SH-SY5Y (cell line): Measurements from ENCODE around the gene PMM2.

Experiments used
- GATA2 ChIP-seq: IDR thresholded peaks from 2 replicates; pipeline ENCODE4 v1.6.1; 2011; ENCODE audit warnings: mild to moderate bottlenecking, low read depth, low read length
- GATA3 ChIP-seq: IDR thresholded peaks from 2 replicates; pipeline ENCODE4 v1.6.1; 2011; ENCODE audit warnings: low read depth, mild to moderate bottlenecking, low read length, moderate library complexity

- TF ChIP-seq GATA2 = no peak
- TF ChIP-seq GATA3 = no peak
Measured at GRCh38 chr16:8846401-8846932, 48.8 kb downstream of the PMM2 start.
